HG03432 (cell line): ENCODE data around the gene PDE5A.
A peak's percentile ranks its signal among the peaks of the same experiment; 100 is the strongest.
"Not testable (repeated sequence)": the region's sequence is repeated elsewhere in the genome, so short reads cannot be mapped to it uniquely, and the experiment has no call there.

Source experiments
- ATAC-seq: cut with Tn5 transposase; IDR thresholded peaks from one replicate; pipeline ENCODE4 v1.9.1; 2021; ENCODE audit warnings: mild to moderate bottlenecking, moderate library complexity; ENCODE audit not compliant: unreplicated experiment

The PDE5A gene

GRCh38 chr4:119478446-119479179, 150.0 kb downstream of the PDE5A start:
- ATAC-seq = no peak

- ATAC-seq = peak; percentile 52
These were observed 151.1 kb downstream of the PDE5A start for GRCh38 chr4:119477412-119478053.

- peak; percentile 63 for ATAC-seq
These were observed 157.3 kb downstream of the PDE5A start for GRCh38 chr4:119471259-119471658.

- ATAC-seq = peak; percentile 54
These were observed 157.9 kb downstream of the PDE5A start for GRCh38 chr4:119470737-119471063.

GRCh38 chr4:119470021-119470736, 158.4 kb downstream of the PDE5A start:
- peak; percentile 74 for ATAC-seq

GRCh38 chr4:119469039-119469438, 159.6 kb downstream of the PDE5A start:
- ATAC-seq = not testable (repeated sequence)

GRCh38 chr4:119462733-119463132, 165.9 kb downstream of the PDE5A start:
- ATAC-seq = not testable (repeated sequence)

GRCh38 chr4:119455734-119456133, 172.9 kb downstream of the PDE5A start:
- not testable (repeated sequence) for ATAC-seq

- ATAC-seq = peak; percentile 100
These were observed 173.9 kb downstream of the PDE5A start for GRCh38 chr4:119454491-119455270.

GRCh38 chr4:119454151-119454490, 174.5 kb downstream of the PDE5A start:
- ATAC-seq = peak; percentile 11

- ATAC-seq = not testable (repeated sequence)
These were observed 175.3 kb downstream of the PDE5A start for GRCh38 chr4:119453286-119453685.

GRCh38 chr4:119449851-119450250, 178.8 kb downstream of the PDE5A start:
- ATAC-seq = not testable (repeated sequence)
